Liver (tissue), 9 donors: ENCODE measurements around the gene RNF220. TPM values are rescaled to one million over a fixed set of nuclear protein-coding genes. Genes with fewer than 3 reads are reported as not detected.

ENCODE experiments used
- DNase-seq: peaks from one replicate; pipeline ENCODE4 v3.0.0-alpha.2; 2017; ENCODE audit warnings: low spot score
- H3K27ac ChIP-seq, 2 donors: one replicate each; pipeline ENCODE4 v1.7.0; 2013; ENCODE audit warnings: inconsistent platforms in 2 of 2, low read length in 2 of 2, control low read depth in 1 of 2, low read depth in 1 of 2, mild to moderate bottlenecking in 1 of 2
- H3K27me3 ChIP-seq, 4 donors: one replicate each; pipeline versions ENCODE4 v1.6.1 to v1.7.0; 2013; ENCODE audit warnings: low read length in 3 of 4, inconsistent platforms in 1 of 4, mild to moderate bottlenecking in 1 of 4, moderate library complexity in 1 of 4; ENCODE audit not compliant: control insufficient read depth in 4 of 4, insufficient read depth in 4 of 4
- H3K36me3 ChIP-seq, 4 donors: one replicate each; pipeline versions ENCODE4 v1.6.1 to v1.7.0; 2013; ENCODE audit warnings: low read length in 3 of 4, mild to moderate bottlenecking in 3 of 4, low read depth in 1 of 4, moderate library complexity in 1 of 4; ENCODE audit not compliant: control insufficient read depth in 4 of 4, insufficient read depth in 3 of 4
- H3K4me1 ChIP-seq, 4 donors: one replicate each; pipeline versions ENCODE4 v1.6.1 to v1.7.0; 2013; ENCODE audit warnings: low read length in 3 of 4, mild to moderate bottlenecking in 3 of 4, moderate library complexity in 1 of 4; ENCODE audit not compliant: control insufficient read depth in 4 of 4, insufficient read depth in 4 of 4
- H3K4me3 ChIP-seq, 3 donors: one replicate each; pipeline versions ENCODE4 v1.6.1 to v1.7.0; 2013; ENCODE audit warnings: low read length in 3 of 3, control low read depth in 1 of 3, low read depth in 1 of 3, mild to moderate bottlenecking in 1 of 3
- H3K9ac ChIP-seq, 2 donors: one replicate each; pipeline ENCODE4 v1.7.0; 2013; ENCODE audit warnings: low read length in 2 of 2, mild to moderate bottlenecking in 2 of 2, moderate library complexity in 2 of 2, control low read depth in 1 of 2, low read depth in 1 of 2
- H3K9me3 ChIP-seq, 4 donors: one replicate each; pipeline versions ENCODE4 v1.6.1 to v1.7.0; 2013; ENCODE audit warnings: low read length in 3 of 4; ENCODE audit not compliant: control insufficient read depth in 4 of 4
- EGR1 ChIP-seq, 2 donors: IDR thresholded peaks; 2 replicates each; pipeline ENCODE4 v1.6.1; 2016 to 2018; ENCODE audit warnings: antibody characterized with exemption in 2 of 2, low read depth in 2 of 2
- FOXA1 ChIP-seq: IDR thresholded peaks from 2 replicates; pipeline ENCODE4 v1.6.1; 2016; ENCODE audit warnings: antibody characterized with exemption
- FOXA2 ChIP-seq: IDR thresholded peaks from 2 replicates; pipeline ENCODE4 v1.6.1; 2016; ENCODE audit warnings: antibody characterized with exemption
- GABPA ChIP-seq, 2 donors: IDR thresholded peaks in 1 of 2; conservative IDR thresholded peaks in 1 of 2; 2 replicates each; pipeline ENCODE4 v1.6.1; 2016; ENCODE audit warnings: antibody characterized with exemption in 2 of 2, mild to moderate bottlenecking in 1 of 2, moderate library complexity in 1 of 2
- HNF4A ChIP-seq, 2 donors: conservative IDR thresholded peaks; 2 replicates each; pipeline ENCODE4 v1.6.1; 2016; ENCODE audit warnings: antibody characterized with exemption in 2 of 2, mild to moderate bottlenecking in 2 of 2
- HNF4G ChIP-seq: IDR thresholded peaks from 2 replicates; pipeline ENCODE4 v1.6.1; 2016; ENCODE audit warnings: antibody characterized with exemption
- JUND ChIP-seq, 2 donors: IDR thresholded peaks; 2 replicates each; pipeline ENCODE4 v1.6.1; 2016; ENCODE audit warnings: antibody characterized with exemption in 2 of 2
- NR2F2 ChIP-seq: IDR thresholded peaks from 2 replicates; pipeline ENCODE4 v1.6.1; 2016; ENCODE audit warnings: antibody characterized with exemption
- RAD21 ChIP-seq, 2 donors: IDR thresholded peaks; 2 replicates each; pipeline ENCODE4 v1.6.1; 2016; ENCODE audit warnings: antibody characterized with exemption in 2 of 2, mild to moderate bottlenecking in 2 of 2
- RXRA ChIP-seq, 2 donors: IDR thresholded peaks; 2 replicates each; pipeline ENCODE4 v1.6.1; 2017 to 2018; ENCODE audit warnings: antibody characterized with exemption in 2 of 2, mild to moderate bottlenecking in 1 of 2
- SP1 ChIP-seq: IDR thresholded peaks from 2 replicates; pipeline ENCODE4 v1.6.1; 2018; ENCODE audit warnings: antibody characterized with exemption, mild to moderate bottlenecking
- TAF1 ChIP-seq: conservative IDR thresholded peaks from 2 replicates; pipeline ENCODE4 v1.6.1; 2016; ENCODE audit warnings: antibody characterized with exemption, mild to moderate bottlenecking
- YY1 ChIP-seq: IDR thresholded peaks from 2 replicates; pipeline ENCODE4 v1.6.1; 2016; ENCODE audit warnings: antibody characterized with exemption, mild to moderate bottlenecking
- WGBS: extraction: QIAGEN DNeasy Blood & Tissue Kit; methylation state at CpG from one replicate; pipeline ENCODE4 v1.1.7; 2013; 5-methylcytosine and 5-hydroxymethylcytosine counted together
- polyA plus RNA-seq, 2 donors: library from polyadenylated mRNA; stranded (reverse) in 1 of 2; unstranded in 1 of 2; fragments of 200-250 nt in 1 of 2; fragments of >200 nt in 1 of 2; fragmentation: Nextera tagmentation in 1 of 2; extraction: Ambion mirVana in 1 of 2; gene quantifications; one replicate each; pipeline versions ENCODE4 v1.2.1 to v1.2.3, GENCODE V29; 2013 to 2015
- total RNA-seq, 2 donors: library from RNA; depleted of rRNA; stranded (reverse); fragments of >200 nt; gene quantifications; one replicate each; pipeline ENCODE4 v1.2.3, GENCODE V29; 2014
- TF ChIP-seq, protein P1 (sequence below): IDR thresholded peaks from 2 replicates; pipeline ENCODE4 v1.6.1; 2016; ENCODE audit warnings: antibody characterized with exemption, mild to moderate bottlenecking
- TF ChIP-seq, protein P2 (sequence below): IDR thresholded peaks from 2 replicates; pipeline ENCODE4 v1.6.1; 2016; ENCODE audit warnings: antibody characterized with exemption
- TF ChIP-seq, protein P3 (sequence below): IDR thresholded peaks from 2 replicates; pipeline ENCODE4 v1.6.1; 2016; ENCODE audit warnings: antibody characterized with exemption
- TF ChIP-seq, protein P4 (sequence below): fragments of 150-350 bp; IDR thresholded peaks from 2 replicates; pipeline ENCODE4 v1.5.1; 2017; ENCODE audit warnings: improper control_type of control experiment, low read depth, low read length; ENCODE audit not compliant: missing input control
- TF ChIP-seq, protein P5 (sequence below): IDR thresholded peaks from 2 replicates; pipeline ENCODE4 v1.6.1; 2016; ENCODE audit warnings: antibody characterized with exemption
- donor health status: healthy.
- donor health status: healthy.
- donor health status: healthy.
- donor health status: healthy.
- donor health status: healthy.

RNF220 gene
- total and polyA plus RNA-seq, 4 donors, result 18.2 to 35.8 (median 26.1) TPM

DNA sequence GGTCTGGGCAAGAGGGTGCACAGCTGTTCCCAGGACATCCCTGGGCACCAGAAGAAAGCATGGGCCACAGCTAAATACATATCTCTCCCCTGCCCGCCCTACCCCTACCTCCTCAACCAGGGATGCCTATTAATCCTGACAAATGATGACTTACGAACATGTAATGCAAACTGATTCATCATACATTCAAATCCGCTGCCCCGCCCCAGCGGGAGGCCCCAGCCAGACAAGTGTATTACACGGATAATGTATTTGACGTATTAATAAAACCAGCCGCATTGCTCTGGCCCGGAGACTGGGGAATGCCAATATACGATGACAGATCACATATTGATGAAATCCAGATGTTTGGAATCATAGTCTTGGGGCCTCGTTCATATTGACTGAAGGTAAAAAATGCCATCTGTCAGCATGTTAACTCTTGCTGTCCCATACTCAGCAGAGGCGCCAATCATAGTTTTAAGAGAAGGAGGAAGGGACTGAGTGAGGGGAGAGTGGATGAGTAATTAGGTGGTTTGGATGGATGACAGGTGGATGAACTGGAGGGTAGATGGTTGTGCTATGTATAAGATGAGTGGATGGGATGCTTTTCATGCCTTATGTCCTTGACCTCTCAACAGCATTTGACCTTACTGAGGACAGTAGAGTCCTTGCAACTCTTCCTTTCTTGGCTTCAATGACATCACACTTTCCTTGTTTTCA is 201.0 kb downstream of the RNF220 start:
- DNase-seq, result no peak
- 86% methylated on average over 12 of the region's 12 CpGs for WGBS
- Histone ChIP-seq H3K9me3 (no peaks in the 10 kb centered on the region), H3K36me3 (no peaks in the 10 kb centered on the region), H3K9ac (no peak overlapping the region), H3K27ac (no peak overlapping the region), H3K4me3 (no peak overlapping the region), H3K4me1 (no peaks in the 10 kb centered on the region), H3K27me3 (peaks cover 0 to 3% (median 0%) of the 10 kb centered on the region in 4 donors)
- no peak for TF ChIP-seq SP1
- no peak for TF ChIP-seq HNF4G
- no peak for TF ChIP-seq TAF1
- no peak for TF ChIP-seq FOXA2
- TF ChIP-seq JUND (IDR thresholded peaks at IDR 0.05), result no peak

DNA sequence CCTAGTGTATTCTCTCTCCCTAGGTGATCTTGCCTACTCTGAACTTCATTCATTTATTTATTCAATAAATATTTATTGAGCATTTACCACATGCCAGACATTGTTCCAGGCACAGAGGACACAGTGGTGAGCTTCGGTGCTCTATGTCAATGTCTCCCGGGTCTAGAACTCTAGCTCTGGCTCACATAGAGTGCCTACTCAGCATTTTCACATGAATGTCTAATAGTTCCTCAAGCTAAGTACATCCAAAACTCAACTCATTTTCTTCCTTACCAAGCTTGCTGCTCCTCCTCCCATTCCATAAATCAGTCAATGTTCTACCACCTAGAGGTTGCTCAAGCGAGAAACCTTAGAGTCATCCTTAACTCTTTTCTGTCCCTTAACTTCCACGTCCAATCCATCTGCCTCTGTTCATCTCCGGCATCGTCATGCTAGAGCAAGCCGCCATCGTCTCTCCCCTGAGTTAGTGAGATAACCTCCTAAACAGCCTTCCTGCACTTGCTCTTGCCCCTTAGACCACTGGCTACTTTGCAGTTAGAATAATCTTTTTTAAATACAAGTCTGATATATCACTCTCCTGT is 201.7 kb downstream of the RNF220 start:
- H3K4me1 ChIP-seq, result no peaks in the 10 kb centered on the region
- 76% methylated on average over 8 of the region's 8 CpGs for WGBS
- peaks cover 0 to 3% (median 0%) of the 10 kb centered on the region in 4 donors for H3K27me3 ChIP-seq
- TF ChIP-seq, protein P1, sequence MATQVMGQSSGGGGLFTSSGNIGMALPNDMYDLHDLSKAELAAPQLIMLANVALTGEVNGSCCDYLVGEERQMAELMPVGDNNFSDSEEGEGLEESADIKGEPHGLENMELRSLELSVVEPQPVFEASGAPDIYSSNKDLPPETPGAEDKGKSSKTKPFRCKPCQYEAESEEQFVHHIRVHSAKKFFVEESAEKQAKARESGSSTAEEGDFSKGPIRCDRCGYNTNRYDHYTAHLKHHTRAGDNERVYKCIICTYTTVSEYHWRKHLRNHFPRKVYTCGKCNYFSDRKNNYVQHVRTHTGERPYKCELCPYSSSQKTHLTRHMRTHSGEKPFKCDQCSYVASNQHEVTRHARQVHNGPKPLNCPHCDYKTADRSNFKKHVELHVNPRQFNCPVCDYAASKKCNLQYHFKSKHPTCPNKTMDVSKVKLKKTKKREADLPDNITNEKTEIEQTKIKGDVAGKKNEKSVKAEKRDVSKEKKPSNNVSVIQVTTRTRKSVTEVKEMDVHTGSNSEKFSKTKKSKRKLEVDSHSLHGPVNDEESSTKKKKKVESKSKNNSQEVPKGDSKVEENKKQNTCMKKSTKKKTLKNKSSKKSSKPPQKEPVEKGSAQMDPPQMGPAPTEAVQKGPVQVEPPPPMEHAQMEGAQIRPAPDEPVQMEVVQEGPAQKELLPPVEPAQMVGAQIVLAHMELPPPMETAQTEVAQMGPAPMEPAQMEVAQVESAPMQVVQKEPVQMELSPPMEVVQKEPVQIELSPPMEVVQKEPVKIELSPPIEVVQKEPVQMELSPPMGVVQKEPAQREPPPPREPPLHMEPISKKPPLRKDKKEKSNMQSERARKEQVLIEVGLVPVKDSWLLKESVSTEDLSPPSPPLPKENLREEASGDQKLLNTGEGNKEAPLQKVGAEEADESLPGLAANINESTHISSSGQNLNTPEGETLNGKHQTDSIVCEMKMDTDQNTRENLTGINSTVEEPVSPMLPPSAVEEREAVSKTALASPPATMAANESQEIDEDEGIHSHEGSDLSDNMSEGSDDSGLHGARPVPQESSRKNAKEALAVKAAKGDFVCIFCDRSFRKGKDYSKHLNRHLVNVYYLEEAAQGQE, result no peak
- TF ChIP-seq SP1, result no peak
- TF ChIP-seq, protein P2, sequence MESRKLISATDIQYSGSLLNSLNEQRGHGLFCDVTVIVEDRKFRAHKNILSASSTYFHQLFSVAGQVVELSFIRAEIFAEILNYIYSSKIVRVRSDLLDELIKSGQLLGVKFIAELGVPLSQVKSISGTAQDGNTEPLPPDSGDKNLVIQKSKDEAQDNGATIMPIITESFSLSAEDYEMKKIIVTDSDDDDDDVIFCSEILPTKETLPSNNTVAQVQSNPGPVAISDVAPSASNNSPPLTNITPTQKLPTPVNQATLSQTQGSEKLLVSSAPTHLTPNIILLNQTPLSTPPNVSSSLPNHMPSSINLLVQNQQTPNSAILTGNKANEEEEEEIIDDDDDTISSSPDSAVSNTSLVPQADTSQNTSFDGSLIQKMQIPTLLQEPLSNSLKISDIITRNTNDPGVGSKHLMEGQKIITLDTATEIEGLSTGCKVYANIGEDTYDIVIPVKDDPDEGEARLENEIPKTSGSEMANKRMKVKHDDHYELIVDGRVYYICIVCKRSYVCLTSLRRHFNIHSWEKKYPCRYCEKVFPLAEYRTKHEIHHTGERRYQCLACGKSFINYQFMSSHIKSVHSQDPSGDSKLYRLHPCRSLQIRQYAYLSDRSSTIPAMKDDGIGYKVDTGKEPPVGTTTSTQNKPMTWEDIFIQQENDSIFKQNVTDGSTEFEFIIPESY, result no peak
- TF ChIP-seq YY1, result no peak
- no peak for TF ChIP-seq HNF4A (conservative IDR thresholded peaks at IDR 0.05)
- TF ChIP-seq EGR1 (IDR thresholded peaks at IDR 0.05; ENCODE audit: low read depth in 2 of 2), result no peak
- TF ChIP-seq, protein P3, sequence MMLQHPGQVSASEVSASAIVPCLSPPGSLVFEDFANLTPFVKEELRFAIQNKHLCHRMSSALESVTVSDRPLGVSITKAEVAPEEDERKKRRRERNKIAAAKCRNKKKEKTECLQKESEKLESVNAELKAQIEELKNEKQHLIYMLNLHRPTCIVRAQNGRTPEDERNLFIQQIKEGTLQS, result no peak
- TF ChIP-seq GABPA (IDR thresholded peaks at IDR 0.05 in 1 of 2, conservative IDR thresholded peaks at IDR 0.05 in 1 of 2), result no peak
- no peak for TF ChIP-seq RXRA (IDR thresholded peaks at IDR 0.05)
- TF ChIP-seq NR2F2, result no peak
- TF ChIP-seq TAF1, result no peak
- no peak for TF ChIP-seq JUND (IDR thresholded peaks at IDR 0.05)
- TF ChIP-seq, protein P4, sequence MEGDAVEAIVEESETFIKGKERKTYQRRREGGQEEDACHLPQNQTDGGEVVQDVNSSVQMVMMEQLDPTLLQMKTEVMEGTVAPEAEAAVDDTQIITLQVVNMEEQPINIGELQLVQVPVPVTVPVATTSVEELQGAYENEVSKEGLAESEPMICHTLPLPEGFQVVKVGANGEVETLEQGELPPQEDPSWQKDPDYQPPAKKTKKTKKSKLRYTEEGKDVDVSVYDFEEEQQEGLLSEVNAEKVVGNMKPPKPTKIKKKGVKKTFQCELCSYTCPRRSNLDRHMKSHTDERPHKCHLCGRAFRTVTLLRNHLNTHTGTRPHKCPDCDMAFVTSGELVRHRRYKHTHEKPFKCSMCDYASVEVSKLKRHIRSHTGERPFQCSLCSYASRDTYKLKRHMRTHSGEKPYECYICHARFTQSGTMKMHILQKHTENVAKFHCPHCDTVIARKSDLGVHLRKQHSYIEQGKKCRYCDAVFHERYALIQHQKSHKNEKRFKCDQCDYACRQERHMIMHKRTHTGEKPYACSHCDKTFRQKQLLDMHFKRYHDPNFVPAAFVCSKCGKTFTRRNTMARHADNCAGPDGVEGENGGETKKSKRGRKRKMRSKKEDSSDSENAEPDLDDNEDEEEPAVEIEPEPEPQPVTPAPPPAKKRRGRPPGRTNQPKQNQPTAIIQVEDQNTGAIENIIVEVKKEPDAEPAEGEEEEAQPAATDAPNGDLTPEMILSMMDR, result no peak
- no peak for TF ChIP-seq RAD21 (IDR thresholded peaks at IDR 0.05)
- no peak for TF ChIP-seq FOXA2
- no peak for TF ChIP-seq FOXA1
- TF ChIP-seq, protein P5, sequence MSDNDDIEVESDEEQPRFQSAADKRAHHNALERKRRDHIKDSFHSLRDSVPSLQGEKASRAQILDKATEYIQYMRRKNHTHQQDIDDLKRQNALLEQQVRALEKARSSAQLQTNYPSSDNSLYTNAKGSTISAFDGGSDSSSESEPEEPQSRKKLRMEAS, result no peak
- no peak overlapping the region for H3K27ac ChIP-seq
- no peaks in the 10 kb centered on the region for H3K9me3 ChIP-seq
- no peak overlapping the region for H3K9ac ChIP-seq
- DNase-seq, result no peak
- H3K4me3 ChIP-seq, result no peak overlapping the region
- H3K36me3 ChIP-seq, result no peaks in the 10 kb centered on the region
